GM23338 (cell line): ENCODE measurements around the gene FGFR2. TPM values are rescaled to one million over a fixed set of nuclear protein-coding genes. Genes with fewer than 3 reads are reported as not detected.

Source experiments
- ATAC-seq: fragments of 200-7000 bp; cut with Tn5 transposase; 3 replicates; pipeline ENCODE4 v1.9.1; 2020
- DNase-seq: peaks from one replicate; pipeline ENCODE4 v3.0.0-alpha.2; 2015; ENCODE audit warnings: low spot score
- H2AFZ ChIP-seq: fragments of 200-600 bp; sonication (generic); 2 replicates; pipeline ENCODE4 v1.8.0; 2016; ENCODE audit warnings: antibody characterized with exemption, mild to moderate bottlenecking, moderate library complexity
- H3F3A ChIP-seq: fragments of 200-600 bp; sonication (generic); replicated peaks from 2 replicates; pipeline ENCODE4 v1.8.0; 2017; ENCODE audit warnings: antibody characterized with exemption, mixed run types, low read depth
- H3K27ac ChIP-seq: fragments of 200-600 bp; sonication (generic); 2 replicates; pipeline ENCODE4 v1.6.1; 2016; ENCODE audit warnings: low read depth
- H3K27me3 ChIP-seq: fragments of 200-600 bp; sonication (generic); 2 replicates; pipeline ENCODE4 v1.8.0; 2016; ENCODE audit warnings: mild to moderate bottlenecking, mixed run types, moderate library complexity; ENCODE audit not compliant: insufficient read depth
- H3K36me3 ChIP-seq: fragments of 200-600 bp; sonication (generic); 2 replicates; pipeline ENCODE4 v1.8.0; 2016; ENCODE audit warnings: mild to moderate bottlenecking; ENCODE audit not compliant: insufficient read depth
- H3K4me1 ChIP-seq: fragments of 200-600 bp; sonication (generic); 2 replicates; pipeline ENCODE4 v1.8.0; 2016; ENCODE audit warnings: mild to moderate bottlenecking, moderate library complexity; ENCODE audit not compliant: insufficient read depth
- H3K4me2 ChIP-seq: fragments of 200-600 bp; sonication (generic); 2 replicates; pipeline ENCODE4 v1.7.1; 2017; ENCODE audit warnings: mixed run types
- H3K4me3 ChIP-seq: fragments of 200-600 bp; sonication (generic); 2 replicates; pipeline ENCODE4 v1.6.1; 2016; ENCODE audit warnings: mixed run types
- H3K79me2 ChIP-seq: fragments of 200-600 bp; sonication (generic); replicated peaks from 2 replicates; pipeline ENCODE4 v1.8.0; 2017; ENCODE audit warnings: mild to moderate bottlenecking; ENCODE audit not compliant: insufficient read depth
- H3K9me2 ChIP-seq: fragments of 200-600 bp; sonication (generic); 2 replicates; pipeline ENCODE4 v1.8.0; 2017; ENCODE audit not compliant: insufficient read depth
- H4K20me1 ChIP-seq: fragments of 200-600 bp; sonication (generic); replicated peaks from 2 replicates; pipeline ENCODE4 v1.8.0; 2017; ENCODE audit warnings: mild to moderate bottlenecking; ENCODE audit not compliant: insufficient read depth
- H3K27ac Mint-ChIP-seq: 2 replicates; pipeline ENCODE4 v1.8.0; 2020; ENCODE audit warnings: inconsistent platforms, mild to moderate bottlenecking, moderate library complexity, mixed read lengths
- H3K27me3 Mint-ChIP-seq: 3 replicates; pipeline ENCODE4 v1.8.0; 2022; ENCODE audit warnings: low read depth, mild to moderate bottlenecking, moderate library complexity, mixed read lengths, inconsistent platforms; ENCODE audit not compliant: insufficient read depth, poor library complexity
- H3K36me3 Mint-ChIP-seq: 3 replicates; pipeline ENCODE4 v1.8.0; 2021; ENCODE audit warnings: low read depth, mild to moderate bottlenecking, inconsistent platforms, moderate library complexity, mixed read lengths
- H3K4me1 Mint-ChIP-seq: 3 replicates; pipeline ENCODE4 v1.8.0; 2020; ENCODE audit warnings: mild to moderate bottlenecking, inconsistent platforms, mixed read lengths
- H3K4me3 Mint-ChIP-seq: 3 replicates; pipeline ENCODE4 v1.8.0; 2021; ENCODE audit warnings: moderate library complexity, mild to moderate bottlenecking, inconsistent platforms, mixed read lengths
- H3K9me3 Mint-ChIP-seq: 3 replicates; pipeline ENCODE4 v1.8.0; 2020; ENCODE audit warnings: moderate library complexity, mild to moderate bottlenecking, inconsistent platforms, mixed read lengths
- CREB1 ChIP-seq: fragments of 250-450 bp; sonication (Bioruptor Pico); IDR thresholded peaks from 2 replicates; pipeline ENCODE4 v1.5.0; 2020; ENCODE audit warnings: low read depth, mild to moderate bottlenecking, moderate library complexity
- EZH2 ChIP-seq: fragments of 200-600 bp; sonication (generic); IDR thresholded peaks from one replicate; pipeline ENCODE4 v1.8.0; 2017; ENCODE audit warnings: antibody characterized with exemption, mild to moderate bottlenecking, low read depth; ENCODE audit not compliant: unreplicated experiment
- JUNB ChIP-seq: IDR thresholded peaks from one replicate; pipeline ENCODE4 v1.6.1; 2016; ENCODE audit warnings: antibody characterized with exemption; ENCODE audit not compliant: unreplicated experiment
- POLR2AphosphoS5 ChIP-seq: IDR thresholded peaks from 2 replicates; pipeline ENCODE4 v1.6.1; 2016; ENCODE audit warnings: antibody characterized with exemption, low read depth
- ZNF114 ChIP-seq: fragments of 250-450 bp; sonication (Bioruptor Pico); IDR thresholded peaks from 2 replicates; pipeline ENCODE4 v1.5.0; 2020; ENCODE audit warnings: mild to moderate bottlenecking, moderate library complexity
- ZNF331 ChIP-seq: fragments of 250-450 bp; sonication (Bioruptor Pico); IDR thresholded peaks from 2 replicates; pipeline ENCODE4 v1.5.0; 2020; ENCODE audit warnings: low read depth, mild to moderate bottlenecking, moderate library complexity
- ZNF462 ChIP-seq: fragments of 250-450 bp; sonication (Bioruptor Pico); IDR thresholded peaks from 2 replicates; pipeline ENCODE4 v1.5.0; 2020; ENCODE audit warnings: mild to moderate bottlenecking, moderate library complexity
- polyA plus RNA-seq: library from polyadenylated mRNA; unstranded; fragments of >200 nt; fragmentation: Nextera tagmentation; extraction: Ambion mirVana; gene quantifications from 2 replicates; pipeline ENCODE4 v1.2.1, GENCODE V29; 2016
- total RNA-seq: library from RNA; depleted of rRNA; stranded (reverse); fragments of >200 nt; shearing (Covaris generic); gene quantifications from 2 replicates; pipeline ENCODE4 v1.2.3, GENCODE V29; 2014
- TF ChIP-seq, protein P1 (sequence below), 2 experiments: fragments of 200-600 bp in 1 of 2; sonication (generic) in 1 of 2; conservative IDR thresholded peaks; 2 replicates each; pipeline versions ENCODE4 v1.5.1 to v1.6.1; 2016 to 2017; ENCODE audit warnings: antibody characterized with exemption in 2 of 2, low read depth in 2 of 2, mild to moderate bottlenecking in 2 of 2, moderate library complexity in 1 of 2

The FGFR2 gene
- total and polyA plus RNA-seq, 2 experiments from 2014 or later = 31.1 to 106 TPM

DNA sequence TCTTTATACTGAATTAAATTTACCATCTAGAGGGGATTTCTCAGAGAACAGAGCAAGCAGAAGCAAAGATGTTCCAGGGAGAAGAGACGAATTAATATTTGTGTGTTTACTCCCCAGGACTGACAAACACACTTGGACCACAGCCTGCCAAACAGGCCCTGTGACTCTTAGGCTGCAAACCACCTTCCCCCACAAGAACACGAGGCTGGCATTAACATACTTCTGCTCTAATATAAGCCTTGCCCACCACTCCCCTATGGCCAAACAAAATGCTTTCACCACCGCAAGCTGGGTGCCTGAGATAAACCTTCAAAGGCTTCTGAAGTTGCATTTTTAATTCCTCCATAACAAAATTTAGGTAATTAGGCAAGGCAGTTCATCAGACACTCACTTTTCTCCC, 88.4 kb downstream of the FGFR2 start (continued):
- TF ChIP-seq ZNF462 = no peak
- TF ChIP-seq JUNB = no peak
- TF ChIP-seq, protein P1, sequence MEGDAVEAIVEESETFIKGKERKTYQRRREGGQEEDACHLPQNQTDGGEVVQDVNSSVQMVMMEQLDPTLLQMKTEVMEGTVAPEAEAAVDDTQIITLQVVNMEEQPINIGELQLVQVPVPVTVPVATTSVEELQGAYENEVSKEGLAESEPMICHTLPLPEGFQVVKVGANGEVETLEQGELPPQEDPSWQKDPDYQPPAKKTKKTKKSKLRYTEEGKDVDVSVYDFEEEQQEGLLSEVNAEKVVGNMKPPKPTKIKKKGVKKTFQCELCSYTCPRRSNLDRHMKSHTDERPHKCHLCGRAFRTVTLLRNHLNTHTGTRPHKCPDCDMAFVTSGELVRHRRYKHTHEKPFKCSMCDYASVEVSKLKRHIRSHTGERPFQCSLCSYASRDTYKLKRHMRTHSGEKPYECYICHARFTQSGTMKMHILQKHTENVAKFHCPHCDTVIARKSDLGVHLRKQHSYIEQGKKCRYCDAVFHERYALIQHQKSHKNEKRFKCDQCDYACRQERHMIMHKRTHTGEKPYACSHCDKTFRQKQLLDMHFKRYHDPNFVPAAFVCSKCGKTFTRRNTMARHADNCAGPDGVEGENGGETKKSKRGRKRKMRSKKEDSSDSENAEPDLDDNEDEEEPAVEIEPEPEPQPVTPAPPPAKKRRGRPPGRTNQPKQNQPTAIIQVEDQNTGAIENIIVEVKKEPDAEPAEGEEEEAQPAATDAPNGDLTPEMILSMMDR (conservative IDR thresholded peaks at IDR 0.05; ENCODE audit: low read depth in 2 of 2) = no peak
- no peak for TF ChIP-seq ZNF114 (CRISPR knock-in tag)

DNA sequence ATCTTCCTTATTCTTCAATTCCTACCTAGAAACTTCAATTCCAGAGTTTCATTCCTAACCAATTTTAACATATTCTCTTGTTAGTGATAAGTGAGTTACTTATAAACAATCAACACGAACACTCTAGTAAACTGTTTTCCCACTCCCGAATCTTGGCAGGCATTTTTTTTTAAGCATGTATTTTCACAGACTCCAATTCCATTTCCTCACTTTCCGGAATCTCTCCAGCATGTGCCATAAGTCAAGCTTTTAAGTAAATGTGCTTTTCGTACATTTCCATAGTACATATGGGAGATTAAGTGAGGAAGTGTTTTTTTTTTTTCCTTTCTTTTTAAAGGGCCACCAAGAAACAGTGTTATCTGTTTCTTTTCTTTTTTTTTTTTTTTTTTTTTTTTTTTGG, 89.1 kb downstream of the FGFR2 start:
- ATAC-seq (no peak), DNase-seq (no peak)
- no peak overlapping the region for H3K4me3 Mint-ChIP-seq
- H3K4me3 ChIP-seq = no peak overlapping the region
- peaks cover 16% of the 10 kb centered on the region for H3K4me1 ChIP-seq
- peaks cover 67% of the 10 kb centered on the region for H3K79me2 ChIP-seq
- no peaks in the 10 kb centered on the region; the same call in 1 of the 2 replicates for H4K20me1 ChIP-seq
- no peaks in the 10 kb centered on the region; the same call in 1 of the 2 replicates for H3K9me2 ChIP-seq
- H3K27me3 Mint-ChIP-seq = peaks cover 7% of the 10 kb centered on the region
- H3K36me3 ChIP-seq = peaks cover 10% of the 10 kb centered on the region
- peaks cover 26% of the 10 kb centered on the region for H3K4me1 Mint-ChIP-seq
- H3K27ac ChIP-seq = no peak overlapping the region
- H3K27me3 ChIP-seq = no peaks in the 10 kb centered on the region
- H3K9me3 Mint-ChIP-seq = no peaks in the 10 kb centered on the region
- peaks cover 86% of the 10 kb centered on the region for H3K36me3 Mint-ChIP-seq
- H3K27ac Mint-ChIP-seq = no peak overlapping the region
- 0 out of 2 replicates have a peak, but pooled peaks cover 2% of the 10 kb centered on the region for H3F3A ChIP-seq
- no peak overlapping the region for H2AFZ ChIP-seq
- H3K4me2 ChIP-seq = no peak overlapping the region
- TF ChIP-seq CREB1 (CRISPR knock-in tag) (no peak), ZNF462 (no peak), ZNF331 (no peak), JUNB (no peak), EZH2 (no peak), POLR2AphosphoS5 (no peak)
